Psoas muscle (tissue), 8 donors: ENCODE results near the gene PHLPP1. TPM values are rescaled to one million over a fixed set of nuclear protein-coding genes. Genes with fewer than 3 reads are reported as not detected.

Experiments used
- ATAC-seq, 4 donors: fragments of 200-7000 bp; cut with Tn5 transposase; one replicate each; pipeline ENCODE4 v1.9.1; 2020; ENCODE audit warnings: moderate library complexity in 3 of 4, mild to moderate bottlenecking in 2 of 4
- DNase-seq, 2 donors: peaks; one replicate each; pipeline ENCODE4 v3.0.0-alpha.2; 2020
- H3K27ac ChIP-seq: fragments of 200-600 bp; one replicate; pipeline ENCODE4 v1.8.0; 2022
- H3K27me3 ChIP-seq, 3 donors: fragments of 200-600 bp in 1 of 3; one replicate each; pipeline versions ENCODE4 v1.6.1 to v1.8.0; 2013 to 2022; ENCODE audit warnings: low read length in 2 of 3, mild to moderate bottlenecking in 2 of 3, moderate library complexity in 1 of 3; ENCODE audit not compliant: insufficient read depth in 3 of 3
- H3K36me3 ChIP-seq, 2 donors: fragments of 200-600 bp in 1 of 2; one replicate each; pipeline versions ENCODE4 v1.6.1 to v1.8.0; 2013 to 2022; ENCODE audit warnings: low read depth in 1 of 2, mild to moderate bottlenecking in 1 of 2, moderate library complexity in 1 of 2; ENCODE audit not compliant: insufficient read depth in 1 of 2
- H3K4me1 ChIP-seq: fragments of 200-600 bp; one replicate; pipeline ENCODE4 v1.8.0; 2022
- H3K4me3 ChIP-seq: fragments of 200-600 bp; one replicate; pipeline ENCODE4 v1.8.0; 2022; ENCODE audit warnings: mild to moderate bottlenecking
- H3K9me3 ChIP-seq: fragments of 200-600 bp; one replicate; pipeline ENCODE4 v1.8.0; 2022
- WGBS, 3 donors: extraction: QIAGEN DNeasy Blood & Tissue Kit; methylation state at CpG; one replicate each; pipeline versions ENCODE4 v1.1.6 to v1.1.7; 2013; 5-methylcytosine and 5-hydroxymethylcytosine counted together
- intact Hi-C, 2 donors: fragments of 100-400 bp; cut with DNase I; formaldehyde crosslinking; loops; one replicate each; pipeline versions ENCODE4 v1.11.0 to v1.14.2; 2022
- polyA plus RNA-seq, 3 donors: library from polyadenylated mRNA; stranded (reverse); fragments of 200-250 nt; gene quantifications; one replicate each; pipeline ENCODE4 v1.2.3, GENCODE V29; 2013
- total RNA-seq, 4 donors: library from RNA; stranded (reverse); fragmentation: NEBNext Ultra II Directional in 2 of 4; extraction: Animal tissue kit (Norgen Biotek cat#: 25700) in 2 of 4; gene quantifications; one replicate each; pipeline versions ENCODE4 v1.2.1 to v1.2.4, GENCODE V29; 2021 to 2023
- TF ChIP-seq, protein P1 (sequence below): fragments of 200-600 bp; IDR thresholded peaks from one replicate; pipeline ENCODE4 v1.8.0; 2022; ENCODE audit warnings: antibody characterized with exemption
- donor health status: healthy with polysubstance abuse.
- donor health status: DM: no; HTN: no; CAD: no; lungs with moderate emphysema.
- donor health status: Bipolar disorder and iron deficiency.
- donor health status: healthy.
- donor health status: DM: yes; HTN: yes; CAD: no.
- donor health status: DM: no; HTN: no; CAD: no.
- donor health status: DM: no; HTN: no; CAD: no.
- donor health status: DM: yes; HTN: yes; CAD: no.

PHLPP1 gene
- total and polyA plus RNA-seq, 7 donors, result 0.79 to 6.4 (median 3.5) TPM

DNA sequence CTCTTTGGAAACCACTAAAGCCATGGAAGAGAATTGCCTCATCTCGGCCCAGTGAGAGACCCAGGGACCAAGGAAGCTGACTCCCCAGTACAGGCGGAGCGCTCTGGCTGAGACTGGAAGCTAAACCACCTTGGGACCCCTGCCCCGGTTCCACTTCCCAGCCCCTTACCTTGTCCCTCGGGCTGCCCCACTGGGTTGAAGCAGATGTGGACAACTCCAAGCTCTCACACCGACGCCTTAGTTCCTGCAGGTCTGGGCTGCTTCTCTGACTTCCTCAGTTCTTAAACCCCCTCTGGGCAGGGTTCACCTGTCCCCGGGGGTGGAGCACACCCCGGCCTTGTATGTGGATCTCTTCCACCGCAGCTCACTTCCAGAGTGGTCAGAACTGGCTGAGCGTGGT, 266.2 kb downstream of the PHLPP1 start:
- Histone ChIP-seq H3K4me3 (no peak overlapping the region), H3K27me3 (no peaks in the 10 kb centered on the region), H3K4me1 (no peaks in the 10 kb centered on the region), H3K27ac (no peak overlapping the region), H3K36me3 (peaks cover 0 to 22% of the 10 kb centered on the region in 2 donors), H3K9me3 (no peaks in the 10 kb centered on the region)
- no peak for DNase-seq
- 89 to 97% (median 91%) methylated on average over 11 of the region's 11 CpGs for WGBS, 3 donors
- ATAC-seq, result no peak
- intact Hi-C loops, result loop anchor here (5.0 to 10.0 kb wide), 4 partner anchors 269 to 797 kb away; partner anchors contain the start of genes PIGN (in 1 of the 2) and RELCH (in 1 of the 2)
- TF ChIP-seq, protein P1, sequence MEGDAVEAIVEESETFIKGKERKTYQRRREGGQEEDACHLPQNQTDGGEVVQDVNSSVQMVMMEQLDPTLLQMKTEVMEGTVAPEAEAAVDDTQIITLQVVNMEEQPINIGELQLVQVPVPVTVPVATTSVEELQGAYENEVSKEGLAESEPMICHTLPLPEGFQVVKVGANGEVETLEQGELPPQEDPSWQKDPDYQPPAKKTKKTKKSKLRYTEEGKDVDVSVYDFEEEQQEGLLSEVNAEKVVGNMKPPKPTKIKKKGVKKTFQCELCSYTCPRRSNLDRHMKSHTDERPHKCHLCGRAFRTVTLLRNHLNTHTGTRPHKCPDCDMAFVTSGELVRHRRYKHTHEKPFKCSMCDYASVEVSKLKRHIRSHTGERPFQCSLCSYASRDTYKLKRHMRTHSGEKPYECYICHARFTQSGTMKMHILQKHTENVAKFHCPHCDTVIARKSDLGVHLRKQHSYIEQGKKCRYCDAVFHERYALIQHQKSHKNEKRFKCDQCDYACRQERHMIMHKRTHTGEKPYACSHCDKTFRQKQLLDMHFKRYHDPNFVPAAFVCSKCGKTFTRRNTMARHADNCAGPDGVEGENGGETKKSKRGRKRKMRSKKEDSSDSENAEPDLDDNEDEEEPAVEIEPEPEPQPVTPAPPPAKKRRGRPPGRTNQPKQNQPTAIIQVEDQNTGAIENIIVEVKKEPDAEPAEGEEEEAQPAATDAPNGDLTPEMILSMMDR, result no peak

GRCh38 chr18:62982600-62983251, 267.4 kb downstream of the PHLPP1 start:
- DNase-seq, result no peak
- TF ChIP-seq, protein P1, result peak; percentile 79
- H3K4me1 ChIP-seq, result no peaks in the 10 kb centered on the region
- peak overlapping the region; percentile 40 for H3K4me3 ChIP-seq
- WGBS, 3 donors, result 31 to 34% (median 32%) methylated on average over 11 of the region's 11 CpGs
- H3K9me3 ChIP-seq, result no peaks in the 10 kb centered on the region
- peak; percentile 58 to 84 (median 70) for ATAC-seq
- intact Hi-C loops, result loop anchor here (1.0 to 10.0 kb wide), 6 partner anchors 268 to 798 kb away; partner anchors contain the start of genes PIGN (in 1 of the 2) and RELCH (in 1 of the 2)
- no peak overlapping the region for H3K27ac ChIP-seq
- H3K27me3 ChIP-seq, result no peaks in the 10 kb centered on the region
- H3K36me3 ChIP-seq, result peaks cover 0 to 16% of the 10 kb centered on the region in 2 donors

DNA sequence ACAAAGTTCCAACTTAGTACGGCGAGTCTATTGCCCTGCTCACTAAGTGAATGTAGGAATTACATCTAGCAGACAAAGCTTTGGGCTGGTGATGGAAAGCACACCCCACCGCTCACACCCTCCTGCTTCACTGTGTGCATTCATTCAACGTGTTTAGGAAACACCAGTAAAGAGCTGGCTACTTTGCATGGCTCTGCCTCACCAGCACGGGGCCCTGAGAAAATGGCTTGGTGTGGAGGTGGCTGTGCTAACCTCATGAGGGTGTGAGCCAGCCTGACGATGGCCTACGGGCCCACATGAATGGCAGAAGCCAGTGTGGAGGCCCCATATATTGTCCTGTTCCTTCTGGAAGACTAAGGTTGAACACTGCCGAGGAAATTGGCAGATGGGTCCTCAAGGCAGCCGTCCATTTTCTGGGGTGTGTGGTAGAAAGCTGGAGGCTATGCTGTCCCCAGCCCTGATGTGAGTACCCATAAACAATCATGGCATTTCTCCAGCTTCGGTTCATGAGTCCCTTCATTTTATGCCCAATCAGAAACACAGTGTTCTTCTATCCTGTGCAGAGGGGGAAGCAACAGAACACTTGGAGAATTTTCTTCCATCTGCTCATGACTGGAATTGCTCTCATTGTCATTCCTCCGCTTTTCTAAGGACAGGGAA, 269.4 kb downstream of the PHLPP1 start:
- intact Hi-C loops, result loop anchor here (5.0 to 10.0 kb wide), 4 partner anchors 272 to 800 kb away; partner anchors contain the start of genes PIGN (in 1 of the 2) and RELCH (in 1 of the 2)
- H3K27ac ChIP-seq, result no peak overlapping the region
- H3K27me3 ChIP-seq, result no peaks in the 10 kb centered on the region
- TF ChIP-seq, protein P1, result no peak
- H3K4me3 ChIP-seq, result no peak overlapping the region
- ATAC-seq (no peak), DNase-seq (no peak)
- no peaks in the 10 kb centered on the region for H3K36me3 ChIP-seq
- no peaks in the 10 kb centered on the region for H3K4me1 ChIP-seq
- no peaks in the 10 kb centered on the region for H3K9me3 ChIP-seq
- 83 to 85% (median 83%) methylated on average over 11 of the region's 11 CpGs for WGBS, 3 donors

DNA sequence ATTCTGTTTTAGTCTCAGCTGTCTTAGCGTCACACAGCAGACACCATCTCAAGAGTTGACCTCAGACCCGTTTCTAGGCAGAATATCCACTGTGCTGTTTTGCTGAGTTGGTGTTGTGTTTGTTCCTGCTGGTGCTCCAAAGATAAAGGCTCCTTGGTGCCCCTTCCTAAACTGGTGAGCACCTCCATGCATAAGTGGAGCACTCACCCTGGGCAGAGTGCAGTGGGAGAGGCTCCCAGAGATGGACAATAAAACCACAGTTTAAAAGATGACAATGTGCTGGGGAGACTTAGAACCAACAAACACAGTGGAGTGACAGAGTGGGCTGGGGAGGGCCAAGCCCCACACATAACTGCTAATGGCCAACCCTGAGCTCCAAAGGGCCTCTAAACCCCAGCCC, 271.1 kb downstream of the PHLPP1 start:
- DNase-seq, result no peak
- Histone ChIP-seq H3K27ac (no peak overlapping the region), H3K36me3 (no peaks in the 10 kb centered on the region), H3K9me3 (no peaks in the 10 kb centered on the region), H3K4me3 (no peak overlapping the region), H3K4me1 (no peaks in the 10 kb centered on the region), H3K27me3 (no peaks in the 10 kb centered on the region)
- ATAC-seq, result no peak
- intact Hi-C loops, result loop anchor here in 1 of 2 donors (10.0 kb wide), 1 partner anchor 802 kb away; the partner anchor contains the start of genes PIGN and RELCH
- 72 to 87% (median 78%) methylated on average over 2 of the region's 2 CpGs for whole genome bisulfite sequencing, 3 donors
- TF ChIP-seq, protein P1, result no peak
